Endothelial cell of umbilical vein (primary cell): ENCODE data around the gene D2HGDH. TPM values are rescaled to one million over a fixed set of nuclear protein-coding genes. Genes with fewer than 3 reads are reported as not detected.
"Not testable (repeated sequence)": the region's sequence is repeated elsewhere in the genome, so short reads cannot be mapped to it uniquely, and the experiment has no call there.

Source experiments
- BruUV-seq: library from RNA; stranded (reverse); fragments of 400-500 nt; replicated peaks from 2 replicates; lab custom pipeline; 2021; lab: Mats Ljungman, UMichigan
- CTCF ChIA-PET: fragments of 300-600, 350-600 bp; sonication (Branson Sonifier 250); formaldehyde crosslinking; loops from one replicate; lab custom pipeline; 2021; ENCODE audit warnings: antibody characterized with exemption, inconsistent platforms; lab: Charles Lee
- POLR2A ChIA-PET: fragments of 300-600, 350-600 bp; sonication (Branson Sonifier 250); formaldehyde crosslinking; loops from one replicate; lab custom pipeline; 2021; ENCODE audit warnings: antibody characterized with exemption, inconsistent platforms; lab: Charles Lee
- DNase-seq: peaks from one replicate; pipeline ENCODE4 v3.0.0-alpha.2; 2011; ENCODE audit warnings: low read depth, low spot score
- FAIRE-seq: peaks from 2 replicates; lab custom pipeline; 2011; peaks lifted over from hg19 to GRCh38; lab: Jason Lieb, UNC
- H2AFZ ChIP-seq: 2 replicates; pipeline ENCODE4 v1.6.0; 2012; ENCODE audit warnings: low read depth, low read length, control low read depth, inconsistent platforms
- H3K27ac ChIP-seq: 2 replicates; pipeline ENCODE4 v1.5.1; 2011; ENCODE audit warnings: low read depth, mild to moderate bottlenecking, control low read depth, low read length, moderate library complexity; ENCODE audit not compliant: insufficient read depth
- H3K27me3 ChIP-seq, 2 experiments: 2 replicates each; pipeline versions ENCODE4 v1.6.0 to v1.6.1; 2011; ENCODE audit warnings: low read length in 2 of 2, mixed read lengths in 1 of 2; ENCODE audit not compliant: control insufficient read depth in 2 of 2, insufficient read depth in 2 of 2
- H3K36me3 ChIP-seq, 2 experiments: 2 replicates in 1 of 2; 3 replicates in 1 of 2; pipeline ENCODE4 v1.5.1; 2011; ENCODE audit warnings: low read length in 2 of 2, mild to moderate bottlenecking in 1 of 2, moderate library complexity in 1 of 2; ENCODE audit not compliant: control insufficient read depth in 2 of 2, insufficient read depth in 2 of 2; ENCODE audit errors: extremely low read depth in 1 of 2
- H3K4me1 ChIP-seq: 3 replicates; pipeline ENCODE4 v1.5.1; 2011; ENCODE audit warnings: mild to moderate bottlenecking, low read length; ENCODE audit not compliant: control insufficient read depth, insufficient read depth; ENCODE audit errors: extremely low read depth
- H3K4me2 ChIP-seq: 2 replicates; pipeline ENCODE4 v1.6.1; 2011; ENCODE audit warnings: low read length, control low read depth, mixed read lengths; ENCODE audit not compliant: insufficient read depth
- H3K4me3 ChIP-seq, 3 experiments: fragments of 200-600 bp in 1 of 3; sonication (generic), shearing (Covaris generic) in 1 of 3; replicated peaks in 1 of 3; 2 replicates each; pipeline ENCODE4 v1.5.1; 2011 to 2016; ENCODE audit warnings: control low read depth in 3 of 3, low read length in 3 of 3, mild to moderate bottlenecking in 2 of 3, inconsistent platforms in 1 of 3, low read depth in 1 of 3, moderate library complexity in 1 of 3; ENCODE audit not compliant: insufficient read depth in 1 of 3
- H3K79me2 ChIP-seq: 2 replicates; pipeline ENCODE4 v1.6.0; 2012; ENCODE audit warnings: low read length, inconsistent platforms; ENCODE audit not compliant: control insufficient read depth, insufficient read depth
- H3K9ac ChIP-seq: replicated peaks from 2 replicates; pipeline ENCODE3; 2011; ENCODE audit warnings: low read length, control low read depth; ENCODE audit not compliant: insufficient read depth; ENCODE audit errors: extremely low read depth
- H3K9me1 ChIP-seq: replicated peaks from 3 replicates; pipeline ENCODE4 v1.6.0; 2011; ENCODE audit warnings: mild to moderate bottlenecking, low read length; ENCODE audit not compliant: control insufficient read depth, insufficient read depth; ENCODE audit errors: extremely low read depth
- H3K9me3 ChIP-seq: replicated peaks from 2 replicates; pipeline ENCODE4 v1.5.1; 2012; ENCODE audit warnings: low read length, inconsistent platforms; ENCODE audit not compliant: control insufficient read depth, insufficient read depth
- H4K20me1 ChIP-seq: replicated peaks from 2 replicates; pipeline ENCODE3; 2011; ENCODE audit warnings: mild to moderate bottlenecking, low read length; ENCODE audit not compliant: control insufficient read depth, insufficient read depth; ENCODE audit errors: extremely low read depth
- FOS ChIP-seq: IDR thresholded peaks from 2 replicates; pipeline ENCODE4 v1.6.1; 2011; ENCODE audit warnings: mild to moderate bottlenecking, low read length, moderate library complexity, borderline replicate concordance; ENCODE audit not compliant: insufficient read depth
- GATA2 ChIP-seq: IDR thresholded peaks from 2 replicates; pipeline ENCODE4 v1.7.0; 2011; ENCODE audit warnings: low read depth, mild to moderate bottlenecking, moderate library complexity, mixed read lengths, low read length; ENCODE audit not compliant: insufficient read length, insufficient read depth
- JUN ChIP-seq: IDR thresholded peaks from 2 replicates; pipeline ENCODE4 v1.6.1; 2011; ENCODE audit warnings: borderline replicate concordance, low read depth; ENCODE audit not compliant: insufficient read length, insufficient read depth
- MYC ChIP-seq: IDR thresholded peaks from one replicate; pipeline ENCODE4 v1.6.1; 2011; ENCODE audit warnings: mild to moderate bottlenecking, low read depth, low read length
- dilution Hi-C: fragments of 300-500 bp; cut with MboI; formaldehyde crosslinking; loops from one replicate; pipeline ENCODE4 v1.15.0; 2019; ENCODE audit warnings: low sequenced_read_pairs; ENCODE audit not compliant: extremely low pct_ligation_motif_present
- intact Hi-C: fragments of 100-400 bp; cut with micrococcal nuclease; formaldehyde crosslinking; loops from one replicate; pipeline ENCODE4 v1.10.0; 2022
- polyA plus RNA-seq, 4 experiments: library from polyadenylated mRNA; depleted of rRNA in 3 of 4; stranded (reverse) in 3 of 4; unstranded in 1 of 4; fragments of >200 nt; gene quantifications; 2 replicates each; pipeline versions ENCODE4 v1.2.1 to v1.2.3, GENCODE V29; 2011 to 2012; ENCODE audit warnings: missing spikeins in 1 of 4
- total RNA-seq: library from RNA; stranded (reverse); gene quantifications from 2 replicates; pipeline ENCODE4 v1.2.3, GENCODE V29; 2021
- TF ChIP-seq, protein P1 (sequence below), 2 donors: IDR thresholded peaks; 1 replicate in 1 of 2; 2 replicates in 1 of 2; pipeline ENCODE4 v1.5.1; 2011; ENCODE audit warnings: low read length in 2 of 2, mild to moderate bottlenecking in 2 of 2, moderate library complexity in 2 of 2, control low read depth in 1 of 2, inconsistent platforms in 1 of 2, low read depth in 1 of 2; ENCODE audit not compliant: insufficient read depth in 1 of 2; ENCODE audit errors: extremely low read depth in 1 of 2

Gene D2HGDH
- total and polyA plus RNA-seq, 2 donors (not counting 3 experiments of a cell fraction or from before 2014, with no cell fraction given) = 22.3 TPM

DNA sequence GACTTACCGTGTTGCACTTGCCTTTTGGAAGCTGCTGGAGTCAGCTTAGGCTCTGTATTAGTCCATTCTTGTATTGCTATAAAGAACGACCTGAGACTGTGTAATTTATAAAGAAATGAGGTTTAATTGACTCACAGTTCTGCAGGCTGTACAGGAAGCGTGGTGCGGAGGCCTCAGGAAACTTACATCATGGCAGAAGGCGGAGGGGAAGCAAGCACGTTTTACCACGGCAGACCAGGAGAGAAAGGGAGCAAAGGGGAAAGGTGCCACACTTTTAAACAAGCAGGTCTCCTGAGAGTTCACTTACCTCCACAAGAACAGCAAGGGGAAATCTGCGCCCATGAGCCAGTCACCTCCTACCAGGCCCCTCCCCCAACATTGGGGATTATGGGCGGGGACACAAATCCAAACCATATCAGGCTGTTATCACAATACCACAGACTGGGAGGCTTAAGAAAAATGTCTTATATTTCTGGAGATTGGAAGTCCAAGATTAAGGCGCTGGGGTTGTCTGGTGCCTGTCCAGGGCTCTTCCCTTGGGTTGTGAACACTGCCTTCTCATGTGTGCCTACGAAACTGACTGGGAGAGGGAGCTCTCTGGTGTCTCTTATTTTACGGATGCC is 3.6 kb upstream of the D2HGDH start:
- CTCF ChIA-PET = interaction anchor here (1.2 to 5.2 kb wide), 2 partner anchors 12 to 29 kb away, joined by 5 to 41 read pairs; partner anchors contain the start of gene ING5
- DNase-seq (peak; percentile 45), FAIRE-seq (peak; percentile 55)
- POLR2A ChIA-PET = no interaction called here
- Histone ChIP-seq H2AFZ (peak overlapping the region; percentile 56), H3K9me3 (no peaks in the 10 kb centered on the region), H3K4me2 (peak overlapping the region; percentile 5), H3K36me3 (no peaks in the 10 kb centered on the region), H3K9me1 (no peaks in the 10 kb centered on the region), H3K9ac (no peak overlapping the region), H3K79me2 (no peaks in the 10 kb centered on the region), H4K20me1 (no peaks in the 10 kb centered on the region), H3K4me3 (no peak overlapping the region), H3K4me1 (peaks cover 11% of the 10 kb centered on the region), H3K27ac (peak overlapping the region; percentile 19), H3K27me3 (no peaks in the 10 kb centered on the region)
- dilution Hi-C loops = no loop called here
- intact Hi-C loops = loop anchor here (5.0 kb wide), 2 partner anchors 43 to 583 kb away; partner anchors contain the start of genes DTYMK and PASK
- TSS peak; percentile 47 for BruUV-seq
- no peak for TF ChIP-seq MYC
- no peak for TF ChIP-seq JUN
- no peak for TF ChIP-seq FOS
- TF ChIP-seq GATA2 = no peak

DNA sequence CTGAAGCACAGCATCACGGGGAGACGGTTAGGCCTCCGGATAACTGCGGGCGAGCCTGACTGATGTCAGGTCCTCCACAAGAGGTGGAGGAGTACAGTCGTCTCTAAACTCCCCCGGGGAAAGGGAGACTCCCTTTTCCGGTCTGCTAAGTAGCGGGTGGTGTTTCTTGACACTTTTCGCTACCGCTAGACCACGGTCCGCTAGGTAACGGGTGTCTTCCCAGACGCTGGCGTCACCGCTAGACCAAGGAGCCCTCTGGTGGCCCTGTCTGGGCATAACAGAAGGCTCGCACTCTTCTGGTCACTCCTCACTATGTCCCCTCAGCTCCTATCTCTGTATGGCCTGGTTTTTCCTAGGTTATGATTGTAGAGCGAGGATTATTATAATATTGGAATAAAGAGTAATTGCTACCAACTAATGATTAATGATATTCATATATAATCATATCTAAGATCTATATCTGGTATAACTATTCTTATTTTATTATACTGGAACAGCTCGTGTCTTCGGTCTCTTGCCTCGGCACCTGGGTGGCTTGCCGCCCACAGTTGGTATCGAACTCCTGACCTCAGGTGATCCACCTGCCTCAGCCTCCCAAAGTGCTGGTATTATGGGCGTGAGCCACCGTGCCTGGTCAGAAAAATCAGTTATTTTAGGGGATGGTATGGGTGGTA is 1.8 kb upstream of the D2HGDH start:
- H3K27me3 ChIP-seq, BruUV-seq, H3K4me2 ChIP-seq, H3K36me3 ChIP-seq, H3K4me3 ChIP-seq, H3K9me1 ChIP-seq, H3K9me3 ChIP-seq, dilution Hi-C loops, H3K79me2 ChIP-seq, POLR2A ChIA-PET, H4K20me1 ChIP-seq, H3K9ac ChIP-seq, H3K27ac ChIP-seq: not testable (repeated sequence)
- intact Hi-C loops = loop anchor here (5.0 kb wide), 2 partner anchors 45 to 585 kb away; partner anchors contain the start of genes DTYMK and PASK
- Histone ChIP-seq H3K4me1 (peaks cover 17% of the 10 kb centered on the region), H2AFZ (peak overlapping the region; percentile 34)
- DNase-seq = peak; percentile 39
- TF ChIP-seq, protein P1, sequence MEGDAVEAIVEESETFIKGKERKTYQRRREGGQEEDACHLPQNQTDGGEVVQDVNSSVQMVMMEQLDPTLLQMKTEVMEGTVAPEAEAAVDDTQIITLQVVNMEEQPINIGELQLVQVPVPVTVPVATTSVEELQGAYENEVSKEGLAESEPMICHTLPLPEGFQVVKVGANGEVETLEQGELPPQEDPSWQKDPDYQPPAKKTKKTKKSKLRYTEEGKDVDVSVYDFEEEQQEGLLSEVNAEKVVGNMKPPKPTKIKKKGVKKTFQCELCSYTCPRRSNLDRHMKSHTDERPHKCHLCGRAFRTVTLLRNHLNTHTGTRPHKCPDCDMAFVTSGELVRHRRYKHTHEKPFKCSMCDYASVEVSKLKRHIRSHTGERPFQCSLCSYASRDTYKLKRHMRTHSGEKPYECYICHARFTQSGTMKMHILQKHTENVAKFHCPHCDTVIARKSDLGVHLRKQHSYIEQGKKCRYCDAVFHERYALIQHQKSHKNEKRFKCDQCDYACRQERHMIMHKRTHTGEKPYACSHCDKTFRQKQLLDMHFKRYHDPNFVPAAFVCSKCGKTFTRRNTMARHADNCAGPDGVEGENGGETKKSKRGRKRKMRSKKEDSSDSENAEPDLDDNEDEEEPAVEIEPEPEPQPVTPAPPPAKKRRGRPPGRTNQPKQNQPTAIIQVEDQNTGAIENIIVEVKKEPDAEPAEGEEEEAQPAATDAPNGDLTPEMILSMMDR (IDR thresholded peaks at IDR 0.05; ENCODE audit: extremely low read depth in 1 of 2, insufficient read depth in 1 of 2, low read depth in 1 of 2, low read length in 2 of 2) = peak in 1 of 2 donors; percentile 35
- FAIRE-seq = peak; percentile 52
- CTCF ChIA-PET = interaction anchor here (1.0 to 5.2 kb wide), 5 partner anchors 14 to 106 kb away, joined by 3 to 41 read pairs (median 4); partner anchors contain the start of genes DTYMK and ING5
